NCI-H2227 (cell line): ENCODE measurements around the gene REV3L.
"Not testable (repeated sequence)": the region's sequence is repeated elsewhere in the genome, so short reads cannot be mapped to it uniquely, and the experiment has no call there.

Experiments
- DNase-seq: peaks from one replicate; lab custom pipeline; 2025; ENCODE audit not compliant: unreplicated experiment; lab: John Stamatoyannopoulos, UW

Gene REV3L

DNA sequence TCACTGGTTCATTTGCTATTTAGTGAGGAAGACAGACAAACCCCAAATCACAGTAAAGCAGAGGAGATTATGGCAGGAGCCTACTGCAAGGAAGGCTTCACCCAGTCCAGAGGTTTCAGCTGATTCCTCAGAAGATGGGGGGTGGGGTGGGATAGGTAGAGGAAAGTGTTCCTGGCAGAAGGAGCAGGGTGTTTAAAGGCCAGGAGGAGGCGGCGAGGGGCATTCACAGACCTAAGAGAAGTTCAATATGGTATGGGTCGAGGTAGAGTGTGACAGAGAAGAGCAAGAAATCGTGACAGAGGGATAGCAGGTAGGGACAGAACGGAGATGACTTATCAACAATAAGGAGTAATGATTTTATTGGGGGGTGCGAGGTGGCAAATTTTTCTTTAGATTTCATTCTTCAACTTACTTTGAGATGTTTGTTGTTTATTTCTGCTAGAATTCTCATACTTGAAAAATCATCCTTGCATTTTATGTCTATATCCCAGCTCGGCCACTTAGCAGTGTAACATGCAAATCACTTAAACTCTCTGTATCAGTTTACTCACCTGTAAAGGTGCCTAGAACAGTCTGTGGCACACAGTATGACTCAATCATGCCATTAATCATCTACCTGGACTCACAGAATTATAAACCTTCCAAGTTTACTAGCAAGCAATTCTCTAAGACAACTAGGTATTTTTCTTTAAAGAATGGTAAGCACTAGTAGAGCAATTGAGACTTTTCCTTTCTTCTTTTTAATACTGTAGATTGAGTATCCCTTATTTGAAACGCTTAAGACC, 176.7 kb downstream of the REV3L start:
- DNase-seq = no peak

DNA sequence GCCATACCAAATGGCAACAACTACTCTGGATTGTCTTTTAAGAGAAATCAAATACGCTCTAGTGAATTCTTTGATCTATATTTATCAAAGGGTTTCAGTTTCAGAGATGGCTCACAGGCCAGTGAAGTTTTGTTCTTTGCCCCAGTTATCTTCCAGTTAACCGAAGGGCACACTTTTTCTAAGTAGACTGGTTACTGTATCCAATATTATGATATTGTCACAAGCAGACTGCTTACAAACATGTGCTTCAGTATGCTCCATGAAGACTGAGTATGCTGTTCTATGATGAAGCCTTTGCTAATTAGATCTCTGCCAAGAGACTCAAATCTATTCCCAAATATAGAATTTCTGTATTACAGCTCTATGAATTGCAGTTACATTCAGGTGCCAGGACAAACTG, 181.1 kb downstream of the REV3L start:
- DNase-seq = no peak

DNA sequence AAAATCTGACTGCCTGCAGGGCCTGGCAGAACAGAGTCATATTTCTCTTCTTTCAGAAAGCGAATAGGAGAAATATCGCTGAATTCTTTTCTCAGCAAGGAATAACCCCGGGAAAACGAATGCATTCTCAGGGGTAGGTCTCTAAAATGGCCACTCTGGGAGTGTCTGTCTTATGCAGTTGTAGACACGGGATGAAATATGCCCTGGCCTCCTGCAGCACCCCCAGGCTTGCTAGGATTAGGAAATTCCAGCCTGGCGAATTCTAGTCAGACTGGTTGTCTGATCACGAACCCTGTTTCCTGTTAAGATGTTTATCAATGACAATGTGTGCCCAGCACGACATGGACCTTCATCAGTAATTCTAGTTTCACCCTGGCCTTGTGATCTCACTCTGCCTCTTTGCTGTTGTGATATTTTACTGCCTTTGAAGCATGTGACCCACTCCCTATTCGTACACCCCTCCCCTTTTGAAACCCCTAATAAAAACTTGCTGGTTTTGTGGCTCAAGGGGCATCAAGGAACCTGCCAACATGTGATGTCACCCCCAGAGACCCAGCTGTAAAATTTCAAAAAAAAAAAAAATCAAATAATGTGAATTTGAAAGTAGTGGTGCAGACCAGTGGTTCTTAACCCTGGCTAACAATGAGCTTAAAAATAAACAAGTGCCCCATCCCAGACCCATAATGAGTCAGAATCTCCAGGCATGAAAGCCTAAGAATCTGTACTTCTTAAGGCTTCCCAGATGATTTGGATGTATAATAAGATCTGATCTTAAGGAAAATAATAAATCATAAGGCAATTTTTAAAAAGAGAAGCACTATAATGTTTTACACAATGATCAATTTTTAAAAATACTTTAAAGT, 181.8 kb downstream of the REV3L start:
- DNase-seq = not testable (repeated sequence)

DNA sequence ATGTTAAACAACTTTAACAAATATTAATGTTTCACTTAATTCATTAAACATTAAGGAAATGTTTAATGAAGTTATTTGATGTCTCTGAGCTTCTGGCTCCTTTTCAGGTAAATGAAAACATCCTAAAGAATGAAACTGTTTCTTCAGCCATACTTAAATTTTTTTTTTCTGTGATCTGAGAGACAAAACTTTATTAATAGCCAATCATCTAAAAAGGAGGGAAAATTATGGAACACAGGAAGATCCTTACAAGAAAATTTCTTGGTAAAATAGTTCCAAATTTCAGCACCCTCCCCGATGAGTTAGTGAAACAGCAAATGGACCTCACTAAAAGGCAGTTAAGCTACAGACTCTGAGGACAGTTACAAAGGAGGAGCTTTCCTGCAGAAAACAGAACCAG, 185.2 kb downstream of the REV3L start:
- no peak for DNase-seq

DNA sequence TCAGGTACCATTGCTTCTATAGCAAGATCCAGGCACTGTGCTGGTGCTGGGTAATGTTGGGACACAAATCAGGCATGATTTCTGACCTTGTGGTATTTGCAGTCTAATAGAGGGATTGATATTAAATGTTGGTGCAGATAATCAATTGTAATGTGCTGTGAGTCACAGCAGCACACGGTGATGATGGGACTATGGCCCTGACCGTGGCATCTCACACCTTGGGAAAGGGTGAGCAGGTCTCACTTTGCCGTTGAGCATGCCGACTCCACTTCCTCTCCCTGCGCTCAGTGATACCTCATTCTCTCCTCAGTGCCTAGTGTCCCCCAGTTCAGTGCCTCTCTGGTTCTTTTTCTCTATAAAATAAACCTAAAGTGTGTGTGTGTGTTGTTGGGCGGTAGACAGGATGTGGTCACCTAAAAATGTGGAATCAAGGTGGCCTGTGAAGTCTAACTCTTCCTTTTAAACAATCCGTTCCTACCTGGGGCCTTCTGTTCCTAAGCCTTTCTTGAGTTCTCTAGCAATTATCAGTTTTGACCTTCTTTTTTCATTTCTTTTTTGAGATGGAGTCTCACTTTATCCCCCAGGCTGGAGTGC, 188.5 kb downstream of the REV3L start:
- DNase-seq = no peak

DNA sequence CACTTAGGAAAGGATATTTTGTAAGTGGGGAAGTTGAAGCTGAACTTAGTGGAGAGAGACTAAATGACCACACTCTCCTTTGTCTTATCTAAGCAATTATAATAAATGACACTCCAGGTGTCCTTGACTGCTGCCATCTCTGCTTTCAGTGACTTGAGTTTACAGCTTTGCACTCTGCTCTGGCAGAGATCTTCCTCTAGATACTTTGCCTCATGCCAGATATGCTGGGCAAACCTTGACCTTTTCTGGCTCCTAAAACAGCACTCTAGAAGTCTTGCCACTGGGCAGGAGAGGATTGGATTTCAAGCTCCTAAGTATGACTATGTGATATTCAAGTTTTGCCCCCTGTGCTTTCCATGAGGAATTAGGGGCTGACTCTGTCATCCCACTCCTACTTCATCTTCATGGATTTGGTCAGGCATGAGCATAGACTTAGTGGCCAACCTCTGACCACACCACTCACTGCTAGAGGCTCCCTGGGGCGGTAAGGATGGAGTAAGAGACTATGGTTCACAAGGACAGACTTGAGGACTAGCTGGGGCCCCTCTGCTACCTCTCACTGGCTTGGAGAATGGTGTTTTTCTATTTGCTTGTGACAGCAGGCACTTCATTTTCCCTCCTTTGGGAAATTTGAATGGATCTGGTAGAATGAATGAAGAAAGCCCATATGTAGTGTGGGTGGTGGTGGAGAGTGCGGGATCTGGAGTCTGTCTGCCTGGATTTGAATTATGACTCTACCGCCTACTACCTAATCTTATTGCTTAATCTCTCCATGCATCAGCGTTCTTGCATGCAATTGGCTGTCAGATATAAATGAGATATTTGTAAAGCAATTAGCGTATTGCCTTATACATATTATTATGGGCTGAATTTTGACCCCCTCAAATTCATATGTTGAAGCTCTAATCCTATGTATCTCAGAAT, 191.4 kb downstream of the REV3L start:
- no peak for DNase-seq

DNA sequence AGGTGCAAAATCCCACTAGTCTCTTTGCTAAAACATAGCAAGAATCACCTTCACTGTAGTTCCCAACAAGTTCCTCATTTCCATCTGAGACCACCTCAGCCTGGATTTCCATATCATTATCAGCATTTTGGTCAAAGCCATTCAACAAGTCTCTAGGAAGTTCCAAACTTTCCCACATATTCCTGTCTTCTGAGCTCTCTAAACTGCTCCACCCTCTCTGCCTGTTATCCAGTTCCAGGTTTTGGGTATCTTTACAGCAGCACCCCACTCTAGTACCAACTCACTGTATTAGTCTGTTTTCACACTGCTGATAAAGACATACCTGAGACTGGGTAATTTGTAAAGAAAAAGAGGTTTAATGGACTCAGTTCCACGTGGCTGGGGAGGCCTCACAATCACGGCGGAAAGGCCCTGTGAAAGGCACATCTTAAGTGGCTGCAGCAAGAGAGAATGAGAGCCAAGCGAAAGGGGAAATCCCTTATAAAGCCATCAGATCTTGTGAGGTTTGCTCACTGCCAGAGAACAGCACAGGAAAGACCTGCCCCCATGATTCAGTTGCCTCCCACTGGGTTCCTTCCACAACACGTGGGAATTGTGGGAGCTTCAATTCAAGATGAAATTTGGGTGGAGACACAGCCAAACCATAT, 192.2 kb downstream of the REV3L start:
- DNase-seq = not testable (repeated sequence)

DNA sequence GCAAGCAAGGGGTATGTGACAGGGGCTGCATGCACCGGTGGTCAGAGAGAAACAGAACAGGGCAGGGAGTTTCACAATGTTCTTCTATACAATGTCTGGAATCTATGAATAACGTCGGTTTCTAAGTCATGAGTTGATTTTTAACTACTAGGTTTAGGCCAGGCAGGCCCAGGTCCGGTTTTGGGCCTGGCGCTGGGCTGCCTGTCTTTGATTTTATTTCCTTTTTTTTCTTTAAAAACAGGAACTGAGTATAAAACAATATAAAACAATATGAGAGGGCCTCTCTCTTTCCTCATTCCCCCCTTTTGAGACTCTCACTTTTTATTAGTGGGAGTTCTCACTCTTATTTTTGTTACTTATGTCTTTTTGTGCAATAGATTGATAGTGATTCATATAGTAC, 198.7 kb downstream of the REV3L start:
- not testable (repeated sequence) for DNase-seq

DNA sequence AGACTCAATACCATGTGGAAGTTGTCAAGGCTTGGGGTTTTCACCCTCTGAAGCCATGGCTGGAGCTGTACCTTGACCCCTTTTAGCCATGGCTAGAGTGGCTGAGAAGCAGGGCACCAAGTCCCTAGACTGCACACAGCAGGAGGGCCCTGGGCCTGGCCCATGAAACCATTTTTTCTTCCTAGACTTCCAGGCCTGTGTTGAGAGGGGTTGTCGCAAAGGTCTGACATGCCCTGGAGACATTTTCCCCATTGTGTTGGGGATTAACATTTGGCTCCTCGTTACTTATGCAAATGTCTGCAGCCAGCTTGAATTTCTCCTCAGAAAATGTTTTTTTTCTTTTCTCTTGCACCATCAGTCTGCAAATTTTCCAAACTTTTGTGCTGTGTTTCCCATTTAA, 199.3 kb downstream of the REV3L start:
- DNase-seq = no peak

DNA sequence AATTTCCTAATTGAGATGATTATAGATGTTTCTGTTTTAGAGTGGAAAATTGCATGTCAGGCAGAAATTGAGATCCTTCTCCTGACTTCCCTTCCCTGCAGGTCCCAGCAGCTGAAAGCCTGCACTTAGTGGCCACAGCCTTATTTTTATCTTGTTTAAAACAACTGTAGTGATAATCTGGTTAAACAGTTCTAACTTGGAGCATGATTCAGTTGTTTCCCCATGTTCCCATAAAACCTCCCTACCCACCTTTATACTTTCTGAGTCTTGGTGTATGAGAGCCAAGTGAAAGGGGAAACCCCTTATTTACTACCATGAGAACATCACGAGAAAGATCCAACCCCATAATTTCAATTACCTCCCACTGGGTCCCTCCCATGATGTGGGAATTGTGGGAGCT, 200.5 kb downstream of the REV3L start:
- DNase-seq = no peak

DNA sequence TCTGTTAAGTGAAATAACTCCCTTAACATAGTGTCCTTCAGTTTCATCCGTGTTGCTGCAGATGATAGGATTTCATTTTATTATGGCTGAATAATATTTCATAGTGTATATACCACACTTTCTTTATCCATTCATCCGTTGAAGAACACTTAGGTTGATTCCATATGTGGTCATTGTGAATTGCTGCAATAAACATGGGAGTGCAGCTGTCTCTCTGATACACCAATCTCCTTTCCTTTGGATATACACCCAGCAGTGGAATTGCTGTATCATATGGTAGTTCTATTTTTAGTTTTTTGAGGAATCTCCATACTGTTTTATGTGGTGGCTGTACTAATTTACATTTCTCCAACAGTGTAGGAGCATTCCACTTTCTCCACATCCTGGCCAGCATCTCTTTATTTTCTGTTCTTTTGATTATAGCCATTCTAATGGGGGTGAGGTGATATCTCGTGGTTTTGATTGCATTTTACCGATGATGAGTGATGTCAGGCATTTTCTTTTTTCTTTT, 202.5 kb downstream of the REV3L start:
- DNase-seq = no peak

DNA sequence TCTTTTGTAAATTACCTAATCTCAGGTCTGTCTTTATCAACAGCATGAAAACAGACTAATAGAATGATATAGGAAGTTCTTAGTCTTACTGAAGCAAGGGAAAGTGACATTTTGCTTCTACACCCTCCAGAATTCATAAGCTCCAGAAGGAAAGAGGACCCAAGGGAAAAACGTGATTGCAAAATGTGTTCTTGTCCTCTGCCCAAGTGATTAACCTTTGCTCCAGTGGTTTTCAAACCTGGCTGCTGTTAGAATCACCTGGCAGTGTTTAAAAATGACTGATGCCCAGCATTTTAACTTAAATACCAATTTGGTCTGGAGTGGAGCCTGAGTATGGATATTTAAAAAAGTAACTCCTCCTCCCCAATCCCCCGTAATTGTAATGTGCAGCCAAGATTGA, 204.3 kb downstream of the REV3L start:
- DNase-seq = no peak

DNA sequence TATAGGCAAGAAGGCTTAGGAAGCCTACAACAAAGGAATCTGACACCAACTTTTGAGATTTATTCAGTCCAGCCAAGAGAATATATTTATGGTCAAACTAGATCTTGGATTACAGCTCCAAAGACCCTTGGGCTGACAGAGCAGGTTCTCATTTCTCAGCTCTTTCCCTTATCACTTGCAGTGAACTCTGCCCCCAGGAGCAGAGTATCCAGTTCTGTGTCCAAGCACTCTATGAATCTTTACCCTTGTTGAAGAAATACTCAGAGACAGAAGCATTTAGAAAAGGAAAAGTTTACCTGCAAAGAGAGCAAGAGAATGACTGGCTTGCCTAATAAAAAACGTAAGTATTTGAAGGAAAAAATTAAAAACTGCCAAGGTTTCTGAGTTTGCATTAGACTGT, 205.2 kb downstream of the REV3L start:
- DNase-seq = no peak

DNA sequence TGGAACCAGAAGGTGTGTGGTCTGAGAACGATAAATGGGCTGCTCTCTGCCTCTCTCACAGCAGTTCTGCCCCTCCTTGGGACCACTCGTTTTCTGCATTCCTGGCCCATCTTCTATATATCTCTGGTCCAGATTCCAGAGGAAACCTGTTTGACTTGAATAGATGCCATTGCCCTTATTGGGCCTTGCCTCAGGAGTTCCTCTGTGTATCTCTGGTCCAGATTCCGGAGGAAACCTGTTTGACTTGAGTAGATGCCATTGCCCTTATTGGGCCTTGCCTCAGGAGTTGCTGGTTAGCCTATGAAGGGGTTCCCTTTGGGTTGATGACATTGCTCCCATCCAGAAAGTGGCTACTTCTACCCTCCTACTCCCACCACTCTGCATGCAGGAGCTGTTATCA, 206.3 kb downstream of the REV3L start:
- DNase-seq = no peak

DNA sequence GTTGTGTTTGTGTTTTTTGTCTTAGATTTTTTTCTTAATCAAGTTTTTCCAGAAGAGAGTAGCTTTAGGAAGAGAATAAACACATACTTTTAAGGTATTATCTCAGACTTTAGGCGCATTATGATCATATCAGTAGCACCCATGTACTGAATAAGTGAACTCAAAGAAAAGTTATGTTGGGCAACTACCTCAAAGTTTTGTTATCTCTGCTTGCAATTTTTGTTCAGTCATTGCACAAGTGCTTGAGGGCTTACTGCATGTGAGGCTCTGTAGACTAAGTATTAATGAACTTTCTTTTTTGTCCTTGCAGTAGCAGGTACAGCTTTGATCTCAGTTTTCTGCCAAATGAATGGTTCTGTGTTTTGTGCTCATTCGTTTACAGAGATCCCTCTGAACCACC, 206.7 kb downstream of the REV3L start:
- DNase-seq = no peak

DNA sequence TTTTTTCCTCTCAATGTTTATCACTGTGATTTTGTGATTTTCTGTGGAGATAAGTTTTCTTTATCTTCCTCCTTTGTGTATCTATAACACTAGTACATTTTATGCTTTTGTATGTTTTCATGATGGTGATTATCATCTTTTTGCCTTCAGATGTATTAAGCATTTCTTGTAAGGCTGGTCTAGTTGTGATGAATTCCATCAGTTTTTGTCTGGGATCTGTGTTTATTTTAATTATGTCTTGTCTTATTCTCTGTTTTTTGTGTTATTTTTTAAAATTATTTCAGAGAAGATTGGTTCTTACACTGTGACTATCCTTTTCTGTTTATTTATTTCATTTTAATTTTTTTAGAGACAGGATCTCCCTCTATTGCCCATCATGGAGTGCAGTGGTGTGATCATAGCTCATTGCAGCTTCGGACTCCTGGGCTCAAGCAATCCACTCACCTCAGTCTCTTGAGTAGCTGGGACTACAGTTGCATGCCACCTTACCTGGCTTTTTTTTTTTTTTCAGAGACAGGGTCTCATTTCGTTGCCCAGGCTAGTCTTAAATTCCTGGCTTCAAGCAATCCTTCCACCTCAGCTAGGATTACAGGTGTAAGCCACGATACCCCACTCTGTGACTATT, 208.3 kb downstream of the REV3L start:
- no peak for DNase-seq

DNA sequence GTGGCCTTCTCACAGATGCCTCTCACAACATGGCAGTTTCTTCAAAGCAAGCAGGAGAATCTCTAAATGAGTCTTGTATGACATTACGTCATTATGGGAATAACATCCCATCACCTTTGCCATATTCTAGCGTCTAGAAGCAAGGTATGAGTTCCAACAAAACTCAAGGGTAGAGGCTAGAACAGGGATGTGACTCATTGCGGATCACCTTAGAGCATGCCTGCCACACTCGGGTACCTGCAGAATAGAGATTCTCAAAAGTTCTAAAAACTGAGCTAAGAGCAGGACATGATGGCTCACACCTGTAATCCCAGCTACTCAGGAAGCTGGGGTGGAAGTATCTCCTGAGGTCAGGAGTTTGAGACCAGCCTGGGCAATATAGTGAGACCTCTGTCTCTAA, 212.9 kb downstream of the REV3L start:
- DNase-seq = no peak

DNA sequence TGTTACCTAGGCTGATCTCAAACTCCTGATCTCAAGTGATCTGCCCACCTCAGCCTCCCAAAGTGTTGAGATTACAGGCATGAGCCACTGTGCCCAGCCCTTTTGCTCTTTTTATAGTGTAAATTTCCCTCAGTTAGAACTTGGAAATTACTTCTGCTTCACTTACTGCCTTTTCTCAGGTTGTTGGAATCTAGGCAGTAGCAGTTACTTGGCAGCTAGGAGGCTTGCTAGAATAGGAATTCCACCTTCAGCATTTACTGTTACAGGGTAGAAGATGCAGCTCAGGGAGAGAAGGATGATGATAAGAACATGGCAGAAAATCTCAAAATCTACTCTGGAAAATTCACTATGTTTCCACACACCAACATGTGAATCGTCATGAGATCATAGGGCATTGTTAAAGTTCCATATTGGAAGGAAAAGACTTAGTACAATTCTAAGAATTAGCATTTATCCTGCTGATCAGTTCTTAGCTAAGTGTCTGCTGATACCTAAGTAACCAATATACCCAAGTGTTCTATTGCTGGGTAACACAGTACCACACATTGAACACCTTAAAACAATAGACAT, 213.5 kb downstream of the REV3L start:
- no peak for DNase-seq

DNA sequence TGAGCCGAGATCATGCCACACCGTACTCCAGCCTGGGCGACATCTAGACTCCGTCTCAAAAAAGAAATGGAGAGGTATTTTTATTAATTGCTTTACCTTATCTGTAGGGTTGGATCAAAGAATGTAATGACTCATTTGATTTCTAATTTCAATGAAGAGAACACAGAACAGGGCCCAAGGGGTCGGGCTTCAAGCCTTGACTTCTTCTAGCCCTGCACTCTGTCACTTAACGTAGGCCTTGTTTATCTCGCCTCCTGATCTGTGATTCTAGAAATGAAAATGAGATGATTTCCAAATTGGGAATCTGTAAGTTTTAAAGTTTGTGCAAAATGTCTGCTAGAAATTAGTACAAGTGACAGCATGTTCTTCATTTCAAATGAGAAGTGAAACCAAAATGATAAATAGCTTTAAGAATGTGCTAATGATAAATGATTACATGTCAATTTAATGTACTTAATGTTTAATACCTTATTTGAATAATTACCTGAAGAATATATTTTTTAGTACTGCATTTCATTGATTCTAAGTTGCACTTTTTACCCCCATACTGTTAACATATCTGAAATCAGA, 215.2 kb downstream of the REV3L start:
- DNase-seq = no peak
